Kidney capillary endothelial cell (primary cell): ENCODE measurements around the gene ZNRF3.
A peak's percentile ranks its signal among the peaks of the same experiment; 100 is the strongest.

Experiments
- DNase-seq: peaks from one replicate; pipeline ENCODE4 v3.0.0-alpha.2; 2018; ENCODE audit warnings: low spot score

The ZNRF3 gene

DNA sequence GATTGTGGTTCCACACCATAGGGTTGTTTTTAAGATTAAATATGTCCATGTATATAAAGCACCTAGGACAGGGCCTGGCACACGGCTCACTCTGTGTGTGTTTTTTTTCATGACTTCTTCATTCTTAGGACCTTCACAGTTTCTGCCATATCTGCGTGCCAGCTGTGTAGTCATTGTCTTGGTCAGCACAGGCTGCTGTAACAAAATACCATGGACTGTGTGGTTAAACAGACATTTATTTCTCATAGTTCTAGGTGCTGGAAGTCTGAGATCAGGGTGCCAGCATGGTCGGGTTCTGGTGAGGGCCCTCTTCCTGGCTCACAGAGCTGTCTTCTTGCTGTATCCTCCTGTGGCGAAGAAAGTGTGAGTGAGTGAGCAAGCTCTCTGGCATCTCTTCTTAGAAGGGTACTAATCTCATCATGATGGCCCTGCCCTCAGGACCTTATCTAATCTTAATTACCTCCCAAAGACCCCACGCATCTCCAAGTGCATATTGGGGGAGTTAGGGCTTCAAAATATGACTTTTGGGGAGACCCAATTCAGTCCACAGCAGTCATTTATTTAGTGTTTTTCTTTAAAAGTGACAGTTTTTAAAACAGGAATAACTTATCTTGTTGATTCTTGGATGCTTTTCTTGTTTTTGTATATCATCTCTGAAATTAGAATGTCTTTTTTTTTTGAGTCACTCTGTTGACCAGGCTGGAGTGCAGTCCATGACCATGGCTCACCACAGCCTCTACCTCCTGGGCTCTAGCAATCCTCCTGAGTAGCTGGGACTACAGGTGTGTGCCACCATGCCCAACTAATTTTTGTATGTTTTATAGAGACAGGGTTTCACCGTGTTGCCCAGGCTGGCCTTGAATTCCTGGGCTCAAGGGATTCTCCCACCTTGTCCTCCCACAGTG, 70.9 kb downstream of the ZNRF3 start:
- DNase-seq, result no peak

DNA sequence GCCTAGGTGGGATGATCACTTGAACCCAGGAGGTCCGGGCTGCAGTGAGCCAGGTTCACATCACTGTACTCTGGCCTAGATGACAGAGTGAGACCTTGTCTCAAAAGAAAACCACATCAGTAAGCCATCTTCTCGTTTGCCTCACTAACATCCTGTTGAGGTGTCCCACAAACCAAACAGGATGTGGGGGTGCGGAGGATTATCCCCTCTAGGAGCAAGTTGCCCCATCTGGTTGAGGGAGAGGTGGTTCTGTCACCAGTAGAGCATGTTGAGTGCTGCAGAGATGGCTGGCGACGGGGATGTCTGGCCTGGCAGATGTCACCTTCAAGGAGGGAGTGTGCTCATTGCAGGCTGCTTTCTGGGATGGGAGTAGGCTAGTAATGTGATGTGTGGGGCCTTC, 72.4 kb downstream of the ZNRF3 start:
- no peak for DNase-seq

GRCh38 chr22:28956506-28956905, 73.1 kb downstream of the ZNRF3 start:
- no peak for DNase-seq

- DNase-seq, result no peak
Measured at GRCh38 chr22:28958611-28959010, 75.2 kb downstream of the ZNRF3 start.

DNA sequence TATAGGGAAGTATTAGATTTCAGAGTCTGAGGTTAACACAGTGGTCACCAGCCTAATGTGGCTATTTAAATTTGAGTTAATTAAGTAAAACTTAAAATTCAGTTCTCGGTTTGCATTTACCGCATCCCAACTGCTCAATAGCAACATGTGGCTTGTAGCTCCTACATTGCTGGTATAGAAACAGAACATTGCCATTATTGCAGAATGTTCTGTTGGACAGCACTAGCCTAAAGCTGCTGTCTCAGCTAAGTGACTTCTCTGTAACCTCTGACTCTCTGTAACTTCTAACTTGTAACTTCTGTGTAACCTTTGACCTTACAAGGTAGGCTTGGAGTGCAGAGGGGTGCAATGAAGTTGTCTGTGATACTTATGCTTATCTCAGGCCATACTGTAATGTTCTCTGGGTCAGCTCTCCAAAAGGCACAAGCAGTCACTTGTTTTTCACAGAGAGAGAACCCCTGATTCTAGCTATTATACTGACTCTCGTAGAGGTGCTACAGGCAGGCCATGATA, 78.7 kb downstream of the ZNRF3 start:
- no peak for DNase-seq

DNA sequence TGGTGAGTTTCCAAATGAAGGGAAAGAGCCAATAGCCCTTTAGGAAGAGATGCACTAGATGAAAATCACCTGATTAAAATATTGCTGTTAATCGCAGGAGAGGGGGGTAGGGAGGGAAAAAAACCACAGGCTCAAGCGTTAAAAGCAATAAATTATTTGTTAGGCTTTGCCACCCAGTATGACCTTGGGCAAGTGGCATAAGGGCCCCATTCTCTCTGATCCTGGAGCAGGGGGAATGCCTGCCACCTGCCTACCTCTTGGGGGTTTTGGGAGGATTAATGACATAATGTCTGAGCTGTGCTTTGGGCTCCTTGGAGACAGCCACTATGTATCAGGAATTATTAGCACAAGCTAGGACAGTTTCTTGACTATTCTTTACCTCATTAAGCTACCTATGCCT, 80.0 kb downstream of the ZNRF3 start:
- no peak for DNase-seq

- no peak for DNase-seq
Measured at GRCh38 chr22:28967163-28967665, 83.8 kb downstream of the ZNRF3 start.

- no peak for DNase-seq
Measured at GRCh38 chr22:28967969-28968368, 84.6 kb downstream of the ZNRF3 start.

DNA sequence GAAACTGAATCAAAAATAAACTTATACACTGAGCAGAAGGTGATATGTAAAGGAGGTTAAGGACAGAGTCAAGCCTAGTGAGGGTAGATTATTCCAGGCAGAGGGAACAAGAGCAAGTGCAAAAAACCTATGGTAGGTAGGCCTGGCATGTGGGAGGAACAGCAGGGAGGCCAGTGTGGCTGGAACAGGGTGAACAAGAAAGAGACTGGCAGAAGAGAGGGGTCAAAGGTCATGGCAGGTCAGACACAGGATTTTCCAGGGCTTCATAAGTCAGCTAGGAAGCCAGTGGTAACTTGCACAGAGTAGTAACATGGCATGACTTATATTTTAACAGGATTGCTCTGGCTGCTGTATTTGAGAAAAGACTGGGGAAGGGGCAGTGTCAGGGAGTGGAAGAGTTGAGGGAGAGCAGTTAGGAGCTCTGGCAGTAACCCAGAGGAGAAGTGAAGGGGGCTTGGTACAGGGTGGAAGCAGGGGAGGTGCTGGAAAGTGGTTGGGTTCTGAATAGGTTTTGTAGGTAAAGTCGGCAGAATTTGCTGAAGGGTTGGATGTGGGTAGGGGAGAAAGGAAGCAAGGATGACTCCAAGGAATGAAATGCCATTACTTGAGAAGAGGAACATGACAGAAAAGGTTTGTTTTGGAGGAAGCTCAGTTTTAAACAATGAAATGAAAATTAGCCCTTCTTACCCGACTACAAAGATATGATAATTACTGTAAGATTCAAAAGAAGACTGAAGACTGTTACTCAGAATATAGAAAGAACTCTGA, 86.2 kb downstream of the ZNRF3 start:
- no peak for DNase-seq

DNA sequence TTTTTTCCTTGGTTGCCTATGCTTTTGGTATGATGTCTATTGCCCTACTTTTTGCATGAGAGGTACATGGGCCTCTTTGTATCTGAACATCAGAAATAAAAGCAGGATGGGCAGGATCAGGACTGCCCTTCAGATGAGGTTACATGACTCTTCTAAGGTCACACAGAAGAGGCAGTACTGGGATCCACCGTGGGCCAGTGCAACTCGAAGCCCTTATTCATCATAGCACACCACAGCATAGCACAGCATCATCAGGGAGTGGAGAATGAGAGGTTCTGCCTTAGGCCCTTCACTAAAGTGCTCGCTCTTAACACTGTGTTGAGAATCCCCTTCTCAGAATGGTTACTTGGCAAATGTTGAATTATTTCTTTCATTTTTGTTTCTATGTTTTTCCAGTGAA, 90.0 kb downstream of the ZNRF3 start:
- no peak for DNase-seq

DNA sequence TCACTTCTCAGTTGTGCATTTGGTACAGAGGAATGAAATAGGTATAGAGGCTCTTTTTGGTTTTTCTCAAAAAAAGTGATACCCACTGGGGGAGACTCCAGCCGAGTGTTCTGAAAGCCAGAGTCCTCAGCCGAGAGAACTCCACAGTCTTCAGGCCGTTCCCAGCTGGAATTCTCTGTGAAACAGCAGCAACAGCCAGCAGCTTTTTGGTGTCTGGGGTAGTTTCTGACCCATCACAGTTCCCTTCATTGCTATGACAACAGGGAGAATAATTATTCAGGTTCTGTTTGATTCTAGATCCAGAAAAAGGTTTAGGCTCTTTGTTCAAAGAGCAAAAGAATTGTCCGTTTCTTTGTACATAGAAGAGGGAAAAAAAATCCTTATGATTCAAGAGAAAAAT, 93.7 kb downstream of the ZNRF3 start:
- peak; percentile 10 for DNase-seq

GRCh38 chr22:28977481-28977971, 94.2 kb downstream of the ZNRF3 start:
- DNase-seq, result peak; percentile 29

- peak; percentile 15 for DNase-seq
Measured at GRCh38 chr22:28978158-28978557, 94.8 kb downstream of the ZNRF3 start.

DNA sequence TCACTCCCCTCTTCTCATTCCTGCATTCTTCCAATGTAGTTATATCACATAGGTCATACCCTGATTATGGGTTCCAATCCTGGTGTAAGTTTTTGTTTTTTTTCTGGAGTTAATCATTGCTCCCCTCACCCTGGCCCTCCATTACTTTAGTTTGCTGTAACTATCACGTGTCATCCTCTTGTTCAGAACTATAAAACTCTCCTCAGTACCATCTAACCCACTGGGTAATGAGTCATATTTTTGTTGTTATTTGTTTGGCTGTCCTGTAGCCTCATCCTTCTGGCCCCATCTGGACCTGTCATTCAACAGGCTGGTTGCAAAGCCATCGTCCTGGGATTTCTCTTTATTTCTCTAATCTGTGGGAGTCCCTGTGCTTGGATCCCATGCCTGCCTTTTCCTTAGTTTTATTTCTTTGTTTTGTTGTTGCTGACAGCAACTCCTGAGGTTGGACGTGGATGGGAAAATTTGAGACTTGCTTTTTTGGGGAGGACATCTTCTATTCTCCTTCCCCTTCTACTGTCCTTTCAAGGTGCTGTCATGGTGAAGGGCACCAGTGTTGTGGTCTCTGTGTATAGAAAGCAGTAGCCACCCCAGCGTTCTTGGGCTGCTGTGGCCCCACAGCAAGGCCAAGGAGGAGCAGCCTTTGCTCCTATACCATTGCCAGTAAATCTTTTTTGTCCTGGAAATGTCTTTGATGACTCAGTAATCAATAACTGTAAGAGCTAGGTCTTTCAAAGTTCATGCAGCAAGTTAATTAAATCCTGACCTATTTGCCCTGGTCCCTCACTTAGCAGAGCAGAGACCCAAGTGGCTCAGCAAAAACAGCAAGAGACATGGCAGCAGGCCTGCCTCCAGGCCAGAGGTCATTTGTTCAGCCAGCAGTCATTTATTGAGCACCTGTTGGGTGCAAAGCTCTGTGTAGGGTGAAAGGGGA, 95.8 kb downstream of the ZNRF3 start:
- DNase-seq, result no peak

DNA sequence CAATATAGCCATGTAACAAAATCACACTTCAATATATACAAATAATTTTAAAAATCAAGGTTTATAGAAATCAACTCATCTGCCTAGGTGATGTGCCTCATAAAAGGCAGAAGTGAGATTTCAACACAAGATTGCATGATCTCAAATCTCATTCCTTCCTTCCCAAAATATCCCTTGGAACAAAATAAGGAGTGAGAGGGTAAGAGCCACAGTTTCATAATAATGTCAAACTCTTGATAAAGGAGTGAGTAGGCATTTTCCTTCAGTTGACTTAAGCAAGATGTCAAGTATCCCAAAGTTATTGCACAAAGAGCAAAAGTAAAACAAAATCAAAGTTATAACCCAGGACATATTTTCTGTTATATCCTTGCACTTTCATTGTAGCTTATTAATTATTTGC, 97.0 kb downstream of the ZNRF3 start:
- DNase-seq, result no peak

GRCh38 chr22:28981818-28982499, 98.6 kb downstream of the ZNRF3 start:
- DNase-seq, result no peak

DNA sequence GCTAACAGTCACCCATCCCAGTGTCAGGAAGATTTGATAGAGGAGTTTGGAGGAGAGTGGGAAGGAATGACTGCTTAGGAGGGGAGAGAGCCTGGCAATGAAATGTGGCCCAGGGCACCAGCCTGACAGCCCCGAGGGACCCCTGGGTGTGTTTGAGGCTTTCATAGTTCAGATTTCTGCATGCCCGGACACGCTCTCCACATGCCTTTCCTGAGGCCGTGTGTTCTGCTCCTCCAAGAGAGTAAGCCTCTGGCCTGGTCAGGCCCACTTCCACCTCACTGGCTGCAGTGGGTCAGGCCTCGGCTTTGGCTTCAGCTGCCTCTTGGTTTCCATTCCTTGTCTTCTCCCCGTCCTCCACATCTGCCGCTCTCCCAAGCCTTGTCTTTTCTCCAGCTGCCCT, 99.8 kb downstream of the ZNRF3 start:
- no peak for DNase-seq

- DNase-seq, result no peak
Measured at GRCh38 chr22:28983788-28984441, 100.5 kb downstream of the ZNRF3 start.

- no peak for DNase-seq
Measured at GRCh38 chr22:28984482-28985158, 101.2 kb downstream of the ZNRF3 start.
